ENCODE results near the gene RBBP8. TPM values are rescaled to one million over a fixed set of nuclear protein-coding genes. Genes with fewer than 3 reads are reported as not detected.

Gene RBBP8
- total and polyA plus RNA-seq, 4 donors: 24.9 to 64.3 (median 32.3) TPM

DNA sequence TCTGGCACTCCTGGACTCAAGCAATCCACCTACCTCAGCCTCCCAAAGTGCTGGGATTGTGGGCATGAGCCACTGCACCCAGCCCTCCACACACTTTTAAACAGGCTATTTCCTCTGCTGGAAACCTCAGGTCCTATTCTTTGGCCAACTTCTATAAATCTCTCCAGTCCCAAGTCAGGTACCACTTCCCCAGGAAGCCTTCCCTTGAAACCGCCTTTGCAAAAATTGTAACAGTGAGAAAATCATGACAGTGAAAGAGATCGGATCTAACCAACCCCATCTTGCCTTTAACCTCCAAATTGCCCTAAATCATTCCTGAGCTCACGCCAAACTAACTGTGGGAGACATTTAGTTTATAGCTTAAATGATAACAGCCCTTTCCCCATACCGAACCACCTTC lies 134.9 kb downstream of the RBBP8 start:
- H3K4me3 ChIP-seq: no peak overlapping the region
- no peaks in the 10 kb centered on the region for H3K27me3 ChIP-seq (ENCODE audit: control insufficient read depth in 3 of 3, insufficient read depth in 3 of 3, low read length in 2 of 3)
- no peak overlapping the region for H3K27ac ChIP-seq (ENCODE audit: low read depth in 1 of 2, low read length in 1 of 2)
- peaks cover 0 to 3% (median 0%) of the 10 kb centered on the region in 4 donors for H3K9me3 ChIP-seq (ENCODE audit: control insufficient read depth in 4 of 4, insufficient read depth in 3 of 4, low read length in 3 of 4)
- no peak for ATAC-seq (ENCODE audit: insufficient read depth, low FRiP score)
- peaks cover 0 to 1% (median 0%) of the 10 kb centered on the region in 5 donors for H3K4me1 ChIP-seq (ENCODE audit: control insufficient read depth in 5 of 5, insufficient read depth in 5 of 5, low read length in 5 of 5)
- no peak overlapping the region for H3K9ac ChIP-seq (ENCODE audit: insufficient read depth in 1 of 2, low read length in 2 of 2)
- 52 to 70% methylated on average over 4 of the region's 4 CpGs for WGBS, 2 donors
- DNase-seq: no peak
- no peak for TF ChIP-seq CTCF (IDR thresholded peaks at IDR 0.05; ENCODE audit: control extremely low read depth, extremely low read depth)
- H3K36me3 ChIP-seq (ENCODE audit: control insufficient read depth in 4 of 4, insufficient read depth in 4 of 4, low read length in 4 of 4): no peaks in the 10 kb centered on the region

- no peak for ATAC-seq (ENCODE audit: insufficient read depth, low FRiP score)
- H3K27ac ChIP-seq (ENCODE audit: low read depth in 1 of 2, low read length in 1 of 2): no peak overlapping the region
Measured at GRCh38 chr18:23068570-23069310, 135.6 kb downstream of the RBBP8 start.

GRCh38 chr18:23069481-23069880 lies 136.4 kb downstream of the RBBP8 start:
- DNase-seq (no peak), ATAC-seq (ENCODE audit: insufficient read depth, low FRiP score) (no peak)
- Histone ChIP-seq H3K9me3 (ENCODE audit: control insufficient read depth in 4 of 4, insufficient read depth in 3 of 4, low read length in 3 of 4) (peaks cover 0 to 3% (median 0%) of the 10 kb centered on the region in 4 donors), H3K9ac (ENCODE audit: insufficient read depth in 1 of 2, low read length in 2 of 2) (no peak overlapping the region), H3K27me3 (ENCODE audit: control insufficient read depth in 3 of 3, insufficient read depth in 3 of 3, low read length in 2 of 3) (no peaks in the 10 kb centered on the region), H3K36me3 (ENCODE audit: control insufficient read depth in 4 of 4, insufficient read depth in 4 of 4, low read length in 4 of 4) (no peaks in the 10 kb centered on the region), H3K27ac (ENCODE audit: low read depth in 1 of 2, low read length in 1 of 2) (no peak overlapping the region), H3K4me3 (no peak overlapping the region), H3K4me1 (ENCODE audit: control insufficient read depth in 5 of 5, insufficient read depth in 5 of 5, low read length in 5 of 5) (peaks cover 0 to 4% (median 0%) of the 10 kb centered on the region in 5 donors)
- no peak for TF ChIP-seq CTCF (IDR thresholded peaks at IDR 0.05; ENCODE audit: control extremely low read depth, extremely low read depth)
- WGBS, 2 donors: 48 to 73% methylated on average over 10 of the region's 10 CpGs

More at GRCh38 chr18:23068570-23069310, 135.6 kb downstream of the RBBP8 start:
- WGBS, 2 donors: 27 to 54% methylated on average over 7 of the region's 7 CpGs
- TF ChIP-seq CTCF (IDR thresholded peaks at IDR 0.05; ENCODE audit: control extremely low read depth, extremely low read depth): no peak
- Histone ChIP-seq H3K9me3 (ENCODE audit: control insufficient read depth in 4 of 4, insufficient read depth in 3 of 4, low read length in 3 of 4) (peaks cover 0 to 3% (median 0%) of the 10 kb centered on the region in 4 donors), H3K9ac (ENCODE audit: insufficient read depth in 1 of 2, low read length in 2 of 2) (no peak overlapping the region), H3K36me3 (ENCODE audit: control insufficient read depth in 4 of 4, insufficient read depth in 4 of 4, low read length in 4 of 4) (no peaks in the 10 kb centered on the region), H3K27me3 (ENCODE audit: control insufficient read depth in 3 of 3, insufficient read depth in 3 of 3, low read length in 2 of 3) (no peaks in the 10 kb centered on the region), H3K4me1 (ENCODE audit: control insufficient read depth in 5 of 5, insufficient read depth in 5 of 5, low read length in 5 of 5) (peaks cover 0 to 2% (median 0%) of the 10 kb centered on the region in 5 donors), H3K4me3 (no peak overlapping the region)
- no peak for DNase-seq

All from lung (tissue), 12 donors.